ENCODE measurements around the gene WT1. TPM values are rescaled to one million over a fixed set of nuclear protein-coding genes. Genes with fewer than 3 reads are reported as not detected.

WT1 gene
- total and polyA plus RNA-seq, 2 experiments from 2014 or later = not detected

- H3K27me3 ChIP-seq (replicated peaks; ENCODE audit: insufficient read depth) = peaks cover 94% of the 10 kb centered on the region
- H3K9me2 ChIP-seq (ENCODE audit: insufficient read depth) = no peaks in the 10 kb centered on the region
- no peaks in the 10 kb centered on the region for H3K36me3 ChIP-seq (ENCODE audit: low read depth)
- H3K9ac ChIP-seq = no peak overlapping the region
- no peak overlapping the region for H3K4me3 ChIP-seq
- H3K9me3 ChIP-seq (ENCODE audit: low read depth) = no peaks in the 10 kb centered on the region
- WGBS, 2 experiments (ENCODE audit: low coverage in 1 of 2, low lambda C conversion rate in 2 of 2, missing lambda C conversion rate in 2 of 2) = 4 to 8% methylated on average over 16 of the region's 16 CpGs
- H3K79me2 ChIP-seq (ENCODE audit: insufficient read depth) = no peaks in the 10 kb centered on the region
- H2AFZ ChIP-seq = no peak overlapping the region
- in situ Hi-C loops (cut with MboI) = no loop called here
- no peak overlapping the region for H3K4me2 ChIP-seq (ENCODE audit: unreplicated experiment)
- TF ChIP-seq EZH2 (IDR thresholded peaks at IDR 0.05; ENCODE audit: insufficient read depth, poor library complexity, severe bottlenecking) = peak; percentile 3
- TF ChIP-seq EZH2phosphoT487 (IDR thresholded peaks at IDR 0.05; ENCODE audit: insufficient read depth, low read depth) = no peak
- H3K4me1 ChIP-seq (ENCODE audit: insufficient read depth) = no peaks in the 10 kb centered on the region
- DNase-seq = no peak
- no peaks in the 10 kb centered on the region for H4K20me1 ChIP-seq (ENCODE audit: insufficient read depth)
- H3F3A ChIP-seq (ENCODE audit: insufficient read depth) = no peaks in the 10 kb centered on the region
- H3K27ac ChIP-seq = no peak overlapping the region
Measured at GRCh38 chr11:32438346-32438865, 3.1 kb upstream of the WT1 start.

DNA sequence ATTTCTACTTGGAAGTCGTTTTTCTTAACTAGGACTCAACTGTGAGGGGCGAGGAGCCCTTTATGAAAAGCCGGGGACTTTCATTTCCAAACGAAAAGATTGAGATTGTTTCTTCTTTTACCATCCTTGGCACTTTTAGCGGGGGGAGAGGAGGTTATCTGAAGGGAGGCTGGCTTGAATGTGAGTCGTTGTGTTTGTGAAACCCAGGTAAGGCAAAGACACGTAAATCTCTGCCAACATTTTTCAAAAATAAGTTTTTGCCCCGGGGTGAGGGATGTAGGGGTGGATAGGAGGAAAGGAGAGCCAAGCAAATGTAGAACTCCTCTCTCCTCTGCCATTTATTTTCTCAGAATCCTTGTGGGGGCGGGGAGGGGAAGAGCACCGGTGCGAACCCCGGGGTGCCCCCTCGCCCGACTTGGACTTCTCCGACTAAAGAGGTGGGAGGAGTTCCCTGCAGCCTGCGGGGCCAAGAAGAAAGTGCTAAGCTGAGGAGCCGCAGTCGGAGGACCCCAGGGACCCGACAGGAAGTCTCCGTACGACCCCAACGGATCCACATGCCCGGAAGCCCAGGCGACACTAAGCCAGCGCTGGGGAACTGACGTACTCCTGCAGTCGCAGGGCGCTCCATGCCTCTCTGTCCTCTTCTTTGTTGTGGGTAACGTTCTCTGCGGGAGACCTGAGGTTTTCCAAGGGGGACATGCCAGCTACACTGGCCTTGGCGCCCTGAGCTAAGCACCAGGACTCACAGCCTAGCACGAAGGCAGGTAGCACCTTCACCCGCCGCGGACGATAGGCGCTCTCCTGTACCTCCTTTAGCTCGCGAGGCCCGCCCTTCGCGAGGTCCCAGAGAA, 2.4 kb upstream of the WT1 start:
- H3K9me2 ChIP-seq (ENCODE audit: insufficient read depth) = no peaks in the 10 kb centered on the region
- H3K36me3 ChIP-seq (ENCODE audit: low read depth) = no peaks in the 10 kb centered on the region

GRCh38 chr11:32436751-32437494, 1.6 kb upstream of the WT1 start:
- H3K9me3 ChIP-seq (ENCODE audit: low read depth) = no peaks in the 10 kb centered on the region
- H2AFZ ChIP-seq = no peak overlapping the region
- no peak for DNase-seq
- TF ChIP-seq EZH2 (IDR thresholded peaks at IDR 0.05; ENCODE audit: insufficient read depth, poor library complexity, severe bottlenecking) (peak; percentile 70), EZH2phosphoT487 (IDR thresholded peaks at IDR 0.05; ENCODE audit: insufficient read depth, low read depth) (0 out of 2 replicates have a peak, but pooled peaks have one; percentile 24)
- no peaks in the 10 kb centered on the region for H3K9me2 ChIP-seq (ENCODE audit: insufficient read depth)
- H4K20me1 ChIP-seq (ENCODE audit: insufficient read depth) = no peaks in the 10 kb centered on the region
- 4 to 5% methylated on average over 42 of the region's 42 CpGs for WGBS, 2 experiments (ENCODE audit: low coverage in 1 of 2, low lambda C conversion rate in 2 of 2, missing lambda C conversion rate in 2 of 2)
- no peaks in the 10 kb centered on the region for H3K79me2 ChIP-seq (ENCODE audit: insufficient read depth)
- no peaks in the 10 kb centered on the region for H3K4me1 ChIP-seq (ENCODE audit: insufficient read depth)
- in situ Hi-C loops (cut with MboI) = no loop called here
- H3K36me3 ChIP-seq (ENCODE audit: low read depth) = no peaks in the 10 kb centered on the region
- no peak overlapping the region for H3K4me2 ChIP-seq (ENCODE audit: unreplicated experiment)
- no peaks in the 10 kb centered on the region for H3F3A ChIP-seq (ENCODE audit: insufficient read depth)
- no peak overlapping the region for H3K9ac ChIP-seq
- no peak overlapping the region for H3K4me3 ChIP-seq
- no peak overlapping the region for H3K27ac ChIP-seq
- peaks cover 98% of the 10 kb centered on the region for H3K27me3 ChIP-seq (replicated peaks; ENCODE audit: insufficient read depth)

More for the DNA sequence above, 2.4 kb upstream of the WT1 start:
- Histone ChIP-seq H3K4me1 (ENCODE audit: insufficient read depth) (no peaks in the 10 kb centered on the region), H4K20me1 (ENCODE audit: insufficient read depth) (no peaks in the 10 kb centered on the region), H3K4me3 (no peak overlapping the region), H2AFZ (no peak overlapping the region), H3K9me3 (ENCODE audit: low read depth) (no peaks in the 10 kb centered on the region), H3K9ac (no peak overlapping the region), H3K4me2 (ENCODE audit: unreplicated experiment) (no peak overlapping the region), H3K27ac (no peak overlapping the region), H3K27me3 (replicated peaks; ENCODE audit: insufficient read depth) (peaks cover 95% of the 10 kb centered on the region), H3K79me2 (ENCODE audit: insufficient read depth) (no peaks in the 10 kb centered on the region), H3F3A (ENCODE audit: insufficient read depth) (no peaks in the 10 kb centered on the region)
- in situ Hi-C loops (cut with MboI) = no loop called here
- peak; percentile 2 for TF ChIP-seq EZH2 (IDR thresholded peaks at IDR 0.05; ENCODE audit: insufficient read depth, poor library complexity, severe bottlenecking)
- no peak for TF ChIP-seq EZH2phosphoT487 (IDR thresholded peaks at IDR 0.05; ENCODE audit: insufficient read depth, low read depth)
- 4% methylated on average over 42 of the region's 42 CpGs for WGBS, 2 experiments (ENCODE audit: low coverage in 1 of 2, low lambda C conversion rate in 2 of 2, missing lambda C conversion rate in 2 of 2)
- no peak for DNase-seq

DNA sequence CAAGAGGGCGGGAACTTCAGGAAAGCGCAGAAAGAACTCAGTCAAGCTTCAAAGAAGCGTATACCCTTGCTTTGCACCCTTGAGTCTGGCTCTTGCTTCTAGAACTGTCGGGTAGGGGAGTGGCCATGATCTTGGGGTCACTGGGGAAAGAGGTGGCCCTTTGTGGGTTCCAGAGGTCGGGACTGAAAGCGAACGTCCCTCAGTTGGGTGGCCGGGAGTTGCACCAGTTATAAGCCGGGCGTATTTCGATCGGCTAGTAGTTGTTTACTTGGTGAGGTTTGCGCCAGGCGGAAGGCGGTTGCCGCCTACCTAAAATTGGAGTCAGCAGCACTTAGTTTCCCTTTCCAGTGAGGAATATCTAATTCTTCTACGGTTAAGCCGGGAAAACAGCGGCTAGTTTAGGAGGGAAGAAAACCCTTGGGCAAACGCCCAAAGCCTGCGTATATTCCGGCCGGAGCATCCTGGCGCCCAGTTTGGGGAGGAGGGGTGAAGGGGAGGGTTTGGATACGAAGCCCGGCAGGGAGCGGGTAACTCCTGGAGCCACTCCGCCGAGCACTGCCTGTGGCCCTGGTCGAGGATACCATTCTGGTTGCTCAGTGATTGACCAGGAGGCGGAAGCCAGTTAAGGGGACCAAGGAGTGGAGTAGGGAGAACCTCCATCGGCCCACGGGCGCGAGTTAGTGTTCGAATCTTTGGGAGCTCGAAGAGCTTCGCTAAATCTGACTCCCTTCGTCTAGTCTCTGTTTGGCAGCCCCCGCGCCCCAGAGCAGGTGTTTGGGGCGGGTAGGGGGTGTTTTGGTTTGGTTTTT, 807 bp upstream of the WT1 start:
- Histone ChIP-seq H3K9me2 (ENCODE audit: insufficient read depth) (no peaks in the 10 kb centered on the region), H3K9ac (no peak overlapping the region), H3K4me2 (ENCODE audit: unreplicated experiment) (peak overlapping the region; percentile 9), H3K4me1 (ENCODE audit: insufficient read depth) (no peaks in the 10 kb centered on the region), H3K79me2 (ENCODE audit: insufficient read depth) (no peaks in the 10 kb centered on the region), H4K20me1 (ENCODE audit: insufficient read depth) (no peaks in the 10 kb centered on the region), H3K27me3 (replicated peaks; ENCODE audit: insufficient read depth) (peaks cover 98% of the 10 kb centered on the region), H2AFZ (no peak overlapping the region), H3K4me3 (no peak overlapping the region), H3F3A (ENCODE audit: insufficient read depth) (no peaks in the 10 kb centered on the region), H3K9me3 (ENCODE audit: low read depth) (no peaks in the 10 kb centered on the region), H3K36me3 (ENCODE audit: low read depth) (no peaks in the 10 kb centered on the region), H3K27ac (no peak overlapping the region)
- in situ Hi-C loops (cut with MboI) = no loop called here
- WGBS, 2 experiments (ENCODE audit: low coverage in 1 of 2, low lambda C conversion rate in 2 of 2, missing lambda C conversion rate in 2 of 2) = 3 to 5% methylated on average over 41 to 42 of the region's 42 CpGs
- no peak for DNase-seq
- TF ChIP-seq EZH2 (IDR thresholded peaks at IDR 0.05; ENCODE audit: insufficient read depth, poor library complexity, severe bottlenecking) (peak; percentile 80), EZH2phosphoT487 (IDR thresholded peaks at IDR 0.05; ENCODE audit: insufficient read depth, low read depth) (0 out of 2 replicates have a peak, but pooled peaks have one; percentile 5)
